ENCODE measurements around the gene OTOG.

The OTOG gene

GRCh38 chr11:17504330-17505107, 42.5 kb upstream of the OTOG start:
- H3K4me3 ChIP-seq (ENCODE audit: low read depth in 1 of 2, low read length in 1 of 2): no peak overlapping the region
- H3K27me3 ChIP-seq: peaks cover 25% of the 10 kb centered on the region
- no peak for TF ChIP-seq CTCF (IDR thresholded peaks at IDR 0.05)
- no peaks in the 10 kb centered on the region for H3K9me3 ChIP-seq
- H3K27ac ChIP-seq: no peak overlapping the region
- H3K36me3 ChIP-seq: no peaks in the 10 kb centered on the region
- no peaks in the 10 kb centered on the region for H3K4me1 ChIP-seq (ENCODE audit: control insufficient read depth in 1 of 2, insufficient read depth in 1 of 2, low read depth in 1 of 2, low read length in 1 of 2)

- H3K4me3 ChIP-seq (ENCODE audit: low read depth in 1 of 2, low read length in 1 of 2): no peak overlapping the region
- peaks cover 30% of the 10 kb centered on the region for H3K27me3 ChIP-seq
- no peaks in the 10 kb centered on the region for H3K36me3 ChIP-seq
- no peak overlapping the region for H3K27ac ChIP-seq
- no peaks in the 10 kb centered on the region for H3K9me3 ChIP-seq
- H3K4me1 ChIP-seq (ENCODE audit: control insufficient read depth in 1 of 2, insufficient read depth in 1 of 2, low read depth in 1 of 2, low read length in 1 of 2): no peaks in the 10 kb centered on the region
- TF ChIP-seq CTCF (IDR thresholded peaks at IDR 0.05): no peak
Measured at GRCh38 chr11:17505146-17505545, 41.9 kb upstream of the OTOG start.

GRCh38 chr11:17506314-17506713, 40.7 kb upstream of the OTOG start:
- TF ChIP-seq CTCF (IDR thresholded peaks at IDR 0.05): no peak
- Histone ChIP-seq H3K36me3 (no peaks in the 10 kb centered on the region), H3K4me1 (ENCODE audit: control insufficient read depth in 1 of 2, insufficient read depth in 1 of 2, low read depth in 1 of 2, low read length in 1 of 2) (no peaks in the 10 kb centered on the region), H3K9me3 (no peaks in the 10 kb centered on the region), H3K27me3 (peaks cover 34% of the 10 kb centered on the region), H3K4me3 (ENCODE audit: low read depth in 1 of 2, low read length in 1 of 2) (no peak overlapping the region), H3K27ac (no peak overlapping the region)

GRCh38 chr11:17506942-17507341, 40.1 kb upstream of the OTOG start:
- Histone ChIP-seq H3K4me3 (ENCODE audit: low read depth in 1 of 2, low read length in 1 of 2) (no peak overlapping the region), H3K4me1 (ENCODE audit: control insufficient read depth in 1 of 2, insufficient read depth in 1 of 2, low read depth in 1 of 2, low read length in 1 of 2) (no peaks in the 10 kb centered on the region), H3K27ac (no peak overlapping the region), H3K36me3 (no peaks in the 10 kb centered on the region), H3K9me3 (no peaks in the 10 kb centered on the region), H3K27me3 (peaks cover 34% of the 10 kb centered on the region)
- no peak for TF ChIP-seq CTCF (IDR thresholded peaks at IDR 0.05)

- H3K4me3 ChIP-seq (ENCODE audit: low read depth in 1 of 2, low read length in 1 of 2): no peak overlapping the region
Measured at GRCh38 chr11:17507773-17508172, 39.3 kb upstream of the OTOG start.

More at GRCh38 chr11:17507773-17508172, 39.3 kb upstream of the OTOG start:
- Histone ChIP-seq H3K27me3 (peaks cover 43% of the 10 kb centered on the region), H3K9me3 (no peaks in the 10 kb centered on the region), H3K36me3 (no peaks in the 10 kb centered on the region), H3K4me1 (ENCODE audit: control insufficient read depth in 1 of 2, insufficient read depth in 1 of 2, low read depth in 1 of 2, low read length in 1 of 2) (no peaks in the 10 kb centered on the region), H3K27ac (no peak overlapping the region)
- no peak for TF ChIP-seq CTCF (IDR thresholded peaks at IDR 0.05)
